Activated CD4-positive, alpha-beta T cell treated with anti-CD3 and anti-CD28 coated beads, Interleukin-2, Interleukin-4, amounts not matched to agents 100 ng/mL and 50 ng/mL, durations not matched to agents 16 hours and 8 hours (primary cell): ENCODE data around the gene GSK3B.
"Not testable (repeated sequence)": the region's sequence is repeated elsewhere in the genome, so short reads cannot be mapped to it uniquely, and the experiment has no call there.

Source experiments
- DNase-seq: peaks from one replicate; pipeline ENCODE4 v3.0.0-alpha.2; 2020; ENCODE audit warnings: low spot score

GSK3B gene

DNA sequence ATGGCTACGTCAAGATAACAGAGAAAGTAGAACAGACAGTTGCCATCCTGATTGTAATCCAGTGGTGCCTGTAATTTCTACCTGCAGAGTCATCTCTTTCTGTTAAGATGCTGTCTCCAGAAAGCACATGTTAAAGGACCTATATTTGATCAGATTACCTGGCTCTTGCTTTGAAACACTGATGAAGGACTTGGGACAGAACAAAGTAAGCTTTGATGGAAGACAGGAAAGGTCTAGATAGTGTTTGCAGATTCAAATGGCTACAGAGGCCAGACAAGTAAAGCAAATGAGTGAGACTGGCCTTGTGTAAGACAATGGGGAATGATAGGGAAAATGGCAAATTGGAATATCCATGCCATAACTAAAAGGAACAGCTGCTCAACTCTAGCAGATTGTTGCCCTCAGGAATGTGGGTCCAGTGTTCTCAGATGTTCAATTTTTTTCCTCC is 1.8 kb upstream of the GSK3B start:
- no peak for DNase-seq

DNA sequence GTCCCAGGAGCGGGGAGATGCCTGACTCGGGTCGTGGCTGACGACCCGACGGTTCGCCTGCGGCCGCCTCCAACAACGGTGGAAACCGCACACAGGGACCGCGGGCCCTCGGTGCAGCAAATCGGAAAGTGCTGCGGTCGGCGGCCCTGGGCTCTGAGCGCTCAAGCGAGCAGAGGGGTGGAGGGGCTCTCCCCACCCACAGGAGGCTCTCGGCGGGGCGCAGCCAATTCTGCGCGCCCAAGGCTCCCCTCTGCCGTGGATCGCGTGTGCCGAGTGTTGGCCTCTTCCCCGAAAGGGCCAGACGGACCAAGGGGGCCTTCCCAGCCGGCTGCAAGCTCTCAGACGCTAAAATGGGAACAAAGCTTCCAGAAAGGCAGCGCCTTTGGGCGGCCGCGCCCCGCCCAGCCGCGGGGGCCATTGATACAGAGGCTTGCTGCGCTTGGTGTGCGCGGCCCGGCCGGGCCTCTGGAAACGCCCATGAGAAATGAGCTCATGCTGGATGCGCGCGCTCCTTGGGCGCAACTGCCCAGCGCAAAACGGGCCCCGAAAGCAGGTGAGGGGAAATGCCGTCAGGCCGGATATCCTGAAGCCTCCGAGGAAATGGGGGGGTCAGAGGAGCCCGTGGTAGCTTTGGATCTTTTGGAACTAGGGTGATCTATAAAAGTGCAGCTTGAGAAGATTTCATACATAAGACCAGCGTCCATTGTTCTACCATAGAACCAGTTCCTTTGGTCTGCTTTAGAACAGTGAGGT is 1.2 kb upstream of the GSK3B start:
- DNase-seq: peak; percentile 93

DNA sequence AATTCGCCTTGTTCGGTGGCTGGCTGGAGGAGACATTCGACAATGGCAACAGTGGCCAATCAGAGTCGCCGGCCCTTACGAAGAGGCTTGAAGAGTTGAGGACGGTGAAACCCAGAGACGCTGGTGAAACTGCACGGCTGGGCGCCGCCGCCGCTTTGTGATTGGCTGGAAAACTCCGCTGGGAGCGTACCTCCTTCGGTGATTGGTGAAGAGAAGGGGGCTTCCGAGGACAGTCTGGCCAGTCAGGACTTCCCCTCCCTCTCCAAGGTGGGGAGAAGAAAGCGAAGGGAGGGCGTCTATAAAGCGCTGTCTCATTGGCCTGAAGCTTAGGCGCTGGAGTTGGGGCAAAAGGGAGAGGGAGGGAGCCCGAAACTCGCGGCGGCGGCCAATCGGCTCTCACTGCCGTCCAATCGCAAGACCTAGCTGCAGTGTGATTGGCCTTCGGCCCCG is 554 bp upstream of the GSK3B start:
- peak; percentile 99 for DNase-seq

DNA sequence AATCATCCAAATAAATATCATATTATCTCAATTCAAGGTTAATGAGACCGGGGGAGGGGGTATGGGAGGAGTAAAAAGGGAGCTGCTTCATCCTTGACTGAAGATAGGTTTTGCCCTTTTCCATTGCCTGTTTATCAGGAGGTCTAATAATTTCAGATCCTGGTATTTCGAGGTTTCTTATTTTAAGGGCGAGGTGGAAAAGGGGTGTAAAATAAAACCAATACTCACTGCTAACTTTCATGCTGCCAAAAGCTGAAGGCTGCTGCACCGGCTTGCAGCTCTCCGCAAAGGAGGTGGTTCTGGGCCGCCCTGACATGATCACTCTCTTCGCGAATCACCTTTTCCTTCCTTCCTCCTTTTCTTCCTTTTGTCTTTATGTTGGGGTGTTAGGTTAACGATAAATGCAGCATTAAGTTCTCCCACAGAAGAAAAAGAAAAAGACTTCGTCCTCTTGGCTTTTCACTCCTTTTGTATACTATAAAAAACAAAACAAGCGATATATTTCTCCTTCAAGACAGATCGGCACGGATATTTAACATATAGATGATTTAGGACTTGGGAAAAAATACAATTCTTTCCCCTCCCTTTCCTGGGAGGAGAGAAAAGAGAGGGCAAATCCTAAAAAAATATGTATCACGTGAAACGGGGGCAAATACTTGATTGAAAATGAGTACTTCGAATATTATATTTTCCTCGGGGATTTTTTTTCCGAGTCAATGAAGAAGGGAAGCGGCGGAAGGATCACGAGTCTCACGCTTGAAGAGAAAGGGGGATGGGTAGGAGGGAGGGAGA is 932 bp downstream of the GSK3B start:
- DNase-seq: peak; percentile 2

DNA sequence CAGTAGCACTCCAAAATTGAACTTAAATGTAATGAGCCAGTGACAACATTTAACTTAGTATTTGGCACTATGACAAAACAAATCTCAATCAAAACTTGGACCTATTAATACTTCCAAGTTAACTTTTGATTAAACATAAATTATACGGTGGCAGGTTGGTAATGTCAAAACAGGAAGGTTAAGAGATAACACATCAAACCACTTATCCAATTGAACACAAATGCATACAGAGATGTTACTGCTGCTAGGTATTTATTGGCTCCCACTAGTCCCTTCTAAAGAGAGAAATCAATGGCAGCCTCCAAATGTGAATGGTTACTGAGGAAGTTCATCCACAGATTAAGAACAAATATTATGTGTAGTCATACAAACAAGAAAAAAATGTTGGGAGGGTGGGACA is 1.8 kb downstream of the GSK3B start:
- peak; percentile 4 for DNase-seq

DNA sequence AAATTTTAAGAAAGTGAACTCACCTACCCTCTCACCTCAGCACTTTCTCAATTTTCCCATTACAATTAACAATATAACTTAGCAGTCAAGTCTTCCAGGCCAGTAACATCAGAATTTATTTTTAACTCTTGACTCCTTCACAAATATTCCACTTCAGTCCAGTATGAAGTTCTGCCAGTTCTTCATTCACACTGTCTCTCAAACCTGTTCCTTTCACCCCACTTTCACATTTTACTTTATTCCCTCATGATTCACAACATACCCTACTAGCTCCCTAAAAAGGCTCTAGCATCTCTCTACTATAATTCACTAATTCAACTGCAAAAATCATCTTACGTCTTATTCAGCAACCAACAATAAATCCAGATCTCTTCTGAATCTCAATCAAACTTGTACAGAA is 3.8 kb downstream of the GSK3B start:
- DNase-seq: no peak

DNA sequence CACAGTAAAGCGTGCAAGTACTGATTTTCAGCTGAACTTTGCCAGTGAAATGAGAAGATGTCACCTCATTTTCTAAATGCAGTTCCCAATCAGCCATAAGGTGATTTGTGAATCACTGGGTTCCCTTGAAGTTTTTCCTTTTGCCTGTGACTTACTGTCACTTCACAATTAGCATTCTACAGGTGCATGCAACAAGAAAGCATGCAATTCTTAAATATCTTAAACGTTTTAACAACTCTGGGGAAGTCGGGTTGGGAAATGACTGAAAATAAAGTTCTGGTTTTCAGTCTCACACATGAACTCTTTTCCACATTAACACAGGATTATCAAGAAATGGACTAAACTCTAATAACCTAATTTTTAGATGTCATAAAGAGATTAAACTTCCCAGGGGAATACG is 5.2 kb downstream of the GSK3B start:
- DNase-seq: no peak

DNA sequence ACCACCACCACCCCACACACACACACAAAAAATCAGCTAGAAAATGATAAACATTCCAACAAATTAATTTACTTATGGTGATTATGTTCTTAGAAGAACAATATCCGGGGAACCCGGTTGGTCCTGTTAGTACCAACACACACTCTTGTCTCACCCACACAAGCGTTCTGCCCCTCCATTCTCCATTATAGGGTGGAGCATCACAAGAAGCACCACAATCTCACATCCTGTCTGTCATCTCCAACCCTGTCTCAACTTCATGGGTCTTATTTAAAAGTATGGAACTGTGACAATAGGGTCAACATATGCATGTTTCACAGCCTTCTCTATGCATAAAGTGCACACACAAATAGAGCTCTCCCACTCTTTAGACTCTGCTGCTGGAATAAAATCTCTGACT is 5.6 kb downstream of the GSK3B start:
- DNase-seq: no peak

DNA sequence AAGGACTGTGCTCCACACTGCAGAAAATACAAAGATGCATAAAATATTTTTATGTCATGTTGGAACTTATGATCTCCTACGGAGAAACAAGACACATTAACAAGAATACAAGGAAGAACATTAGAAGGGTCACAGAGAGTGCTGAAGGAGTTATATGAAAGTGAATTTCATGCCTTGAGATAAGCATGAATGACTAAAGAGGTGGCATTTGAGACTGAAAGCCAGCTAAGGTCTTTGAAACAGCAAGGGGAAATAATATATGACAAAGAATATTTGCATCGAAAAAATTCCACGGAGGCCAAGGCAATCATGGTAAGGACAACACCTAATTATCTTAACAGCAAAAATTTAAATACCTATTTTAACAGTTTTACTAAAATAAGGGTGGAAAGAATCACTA is 12.5 kb downstream of the GSK3B start:
- no peak for DNase-seq

DNA sequence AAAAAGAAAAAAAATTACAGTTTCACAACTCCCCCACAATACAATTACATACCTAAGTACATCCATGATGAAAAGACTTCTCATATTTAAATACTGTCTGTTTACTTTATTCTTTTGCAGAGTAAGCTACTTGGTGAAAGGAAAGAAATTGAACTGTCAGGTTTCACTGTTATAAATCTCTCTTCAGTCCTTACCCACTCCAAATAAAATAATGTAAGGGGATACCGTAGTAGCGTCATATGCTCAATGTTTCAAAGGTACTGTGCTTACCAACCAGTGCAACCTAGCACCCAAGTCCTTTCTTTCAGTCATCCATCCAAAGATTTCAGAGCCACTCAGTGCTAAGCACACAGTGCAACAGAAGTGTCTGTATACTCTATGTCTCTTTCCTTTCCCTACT is 13.4 kb downstream of the GSK3B start:
- DNase-seq: no peak

DNA sequence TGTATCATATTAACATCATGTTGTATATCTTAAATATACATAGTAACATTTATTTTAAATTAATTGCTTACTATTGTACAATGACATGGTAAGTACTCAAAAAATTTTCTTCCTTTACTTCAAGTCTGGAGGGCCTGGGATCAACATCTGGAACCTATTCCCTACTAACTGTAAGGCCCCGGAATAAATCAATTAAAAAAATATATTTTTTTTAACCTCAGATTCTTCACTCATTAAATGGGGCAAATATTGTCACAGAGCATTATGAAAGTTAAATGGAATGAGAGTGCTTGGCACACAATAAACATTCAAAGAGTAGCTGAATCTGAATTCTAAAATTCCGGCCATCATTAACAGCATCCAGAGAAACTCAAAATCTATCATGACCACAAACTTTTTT is 16.5 kb downstream of the GSK3B start:
- no peak for DNase-seq

DNA sequence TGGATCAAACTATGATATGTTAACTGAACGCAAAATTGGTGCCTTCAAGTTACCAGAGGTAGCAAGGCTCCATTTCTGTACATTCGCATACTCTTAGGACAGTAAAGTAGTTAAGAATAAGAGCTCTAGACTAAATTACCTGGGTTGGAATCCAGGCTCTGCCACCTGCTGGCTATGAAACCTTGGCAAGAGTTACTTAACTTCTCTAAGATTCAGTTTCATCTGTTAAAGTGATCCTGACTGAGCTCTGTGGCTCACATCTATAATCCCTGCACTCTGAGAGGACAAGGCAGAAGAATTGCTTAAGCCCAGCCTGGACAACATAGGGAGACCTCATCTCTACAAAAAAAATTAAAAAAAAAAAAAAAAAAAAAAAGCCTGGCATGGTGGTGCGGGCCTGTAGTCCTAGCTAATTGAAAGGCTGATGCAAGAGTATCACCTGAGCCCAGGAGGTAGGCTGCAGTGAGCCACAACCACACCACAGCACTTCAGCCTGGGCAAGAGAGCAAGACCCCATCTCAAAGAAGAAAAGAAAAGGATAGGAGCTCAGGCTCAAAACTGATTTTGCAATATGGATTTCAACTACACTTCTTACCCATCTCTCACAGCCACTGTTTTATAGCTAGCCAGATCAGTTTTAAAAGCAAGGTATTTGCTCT is 21.3 kb downstream of the GSK3B start:
- DNase-seq: no peak

DNA sequence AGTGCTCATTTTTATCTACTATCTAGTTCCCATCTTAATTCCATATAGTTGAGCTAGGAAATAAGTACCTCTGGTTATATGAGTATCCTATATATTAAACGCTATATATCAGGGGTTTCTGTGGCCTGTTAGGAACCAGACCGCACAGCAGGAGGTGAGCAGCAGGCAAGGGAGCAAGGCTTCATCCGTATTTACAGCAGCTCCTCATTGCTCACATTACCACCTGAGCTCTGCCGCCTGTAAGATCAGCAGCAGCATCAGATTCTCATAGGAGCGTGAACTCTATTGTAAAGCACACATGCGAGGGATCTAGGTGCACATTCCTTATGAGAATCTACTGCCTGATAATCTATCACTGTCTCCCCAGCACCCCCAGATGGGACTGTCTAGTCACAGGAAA is 23.0 kb downstream of the GSK3B start:
- DNase-seq: no peak

DNA sequence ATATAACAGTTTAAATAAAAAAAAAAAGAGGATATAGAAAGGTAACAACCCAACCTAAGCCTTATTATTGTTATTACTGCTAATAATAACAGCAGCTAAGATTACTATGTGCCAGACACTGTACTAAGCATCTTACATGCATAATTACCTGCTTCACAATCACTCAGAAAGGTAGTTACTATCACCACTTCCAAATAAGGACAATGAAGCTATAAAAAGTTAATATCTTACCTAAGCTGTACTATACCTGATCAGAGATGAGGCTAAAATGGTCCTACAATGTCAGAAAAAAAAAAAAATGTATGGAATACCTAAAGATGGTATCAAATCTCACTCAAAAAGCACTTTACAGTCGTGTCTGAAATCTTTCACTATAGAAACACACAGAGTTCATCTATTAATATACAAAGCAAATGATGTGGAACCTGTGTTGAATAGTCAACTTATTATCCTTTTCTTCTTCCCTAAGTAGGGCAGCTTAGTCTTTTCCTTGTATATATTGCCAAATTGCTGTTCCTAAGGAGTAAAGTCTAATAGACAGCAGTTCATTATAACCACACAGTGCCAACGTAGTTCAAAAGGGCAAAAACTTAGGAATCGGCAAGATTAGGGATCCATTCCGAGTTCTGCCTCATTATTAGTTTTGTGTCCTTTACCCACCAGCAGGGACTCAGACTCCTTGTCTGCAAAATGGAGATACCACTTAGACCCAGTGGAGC is 23.8 kb downstream of the GSK3B start:
- DNase-seq: no peak

DNA sequence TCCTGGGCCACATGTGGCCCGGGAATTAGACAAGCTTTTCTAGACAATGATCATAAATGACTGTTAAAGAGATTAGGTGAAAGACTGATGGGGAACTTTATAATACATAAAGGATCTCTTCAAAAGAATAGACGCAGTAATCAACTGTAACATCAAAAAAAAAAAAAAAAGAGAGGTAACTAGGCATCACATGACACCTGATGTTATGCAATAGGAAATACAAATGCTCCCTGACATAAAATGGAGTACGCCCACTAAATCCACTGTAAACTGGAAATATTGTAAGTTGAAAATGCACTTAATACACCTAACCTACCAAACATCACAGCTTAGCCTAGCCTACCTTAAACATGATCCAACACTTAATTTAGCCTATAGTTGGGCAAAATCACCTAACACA is 27.2 kb downstream of the GSK3B start:
- DNase-seq: no peak

DNA sequence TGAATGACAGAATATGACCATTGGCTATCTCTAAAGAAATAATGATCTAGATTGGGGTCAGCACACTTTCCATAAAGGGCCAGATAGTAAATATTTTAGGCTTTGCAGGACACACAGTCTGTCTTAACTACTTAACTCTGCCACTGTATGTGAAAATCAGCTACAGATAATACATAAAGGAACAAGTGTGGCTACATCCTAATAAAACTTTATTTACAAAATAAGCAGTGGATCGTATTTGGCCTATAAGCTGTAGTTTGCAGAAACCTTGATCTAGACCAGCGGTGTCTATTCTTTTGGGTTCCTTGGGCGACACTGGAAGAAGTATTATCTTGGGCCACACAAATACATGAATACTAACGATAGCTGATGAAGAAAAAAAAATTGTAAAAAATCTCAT is 27.6 kb downstream of the GSK3B start:
- DNase-seq: no peak

DNA sequence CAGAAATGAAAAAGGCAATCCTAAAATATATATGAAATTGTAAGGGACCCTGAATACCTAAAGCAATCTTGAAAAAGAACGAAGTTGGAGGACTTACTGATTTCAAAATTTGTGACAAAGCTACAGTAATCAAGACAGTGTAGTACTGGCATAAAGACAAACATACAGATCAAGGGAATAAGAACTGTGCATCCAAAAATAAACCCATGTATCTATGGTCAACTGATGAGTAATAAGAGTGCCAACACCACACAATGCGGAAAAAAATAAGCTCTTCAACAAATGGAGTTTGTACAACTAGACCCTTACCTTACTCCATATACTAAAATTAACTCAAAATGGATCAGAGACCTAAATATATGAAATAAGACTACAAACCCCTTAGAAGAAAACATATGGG is 29.6 kb downstream of the GSK3B start:
- no peak for DNase-seq

DNA sequence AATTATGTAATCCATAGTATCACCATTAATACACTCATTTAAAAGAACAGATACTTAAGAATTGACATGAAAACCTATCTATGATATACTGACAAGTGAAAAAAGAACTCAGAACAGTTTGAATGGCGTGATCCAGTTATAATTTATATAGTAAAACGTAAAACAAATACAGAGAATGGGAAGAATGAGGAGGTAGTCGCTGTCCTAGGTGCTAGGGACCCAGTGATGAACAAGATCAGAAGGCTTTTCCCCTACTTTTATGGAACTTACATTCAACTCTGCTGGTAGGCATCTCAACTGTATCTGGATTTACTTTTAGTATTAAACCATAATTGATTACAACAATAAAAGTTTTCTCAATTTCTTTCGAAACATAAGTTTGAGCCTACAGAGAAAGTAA is 31.8 kb downstream of the GSK3B start:
- DNase-seq: no peak

DNA sequence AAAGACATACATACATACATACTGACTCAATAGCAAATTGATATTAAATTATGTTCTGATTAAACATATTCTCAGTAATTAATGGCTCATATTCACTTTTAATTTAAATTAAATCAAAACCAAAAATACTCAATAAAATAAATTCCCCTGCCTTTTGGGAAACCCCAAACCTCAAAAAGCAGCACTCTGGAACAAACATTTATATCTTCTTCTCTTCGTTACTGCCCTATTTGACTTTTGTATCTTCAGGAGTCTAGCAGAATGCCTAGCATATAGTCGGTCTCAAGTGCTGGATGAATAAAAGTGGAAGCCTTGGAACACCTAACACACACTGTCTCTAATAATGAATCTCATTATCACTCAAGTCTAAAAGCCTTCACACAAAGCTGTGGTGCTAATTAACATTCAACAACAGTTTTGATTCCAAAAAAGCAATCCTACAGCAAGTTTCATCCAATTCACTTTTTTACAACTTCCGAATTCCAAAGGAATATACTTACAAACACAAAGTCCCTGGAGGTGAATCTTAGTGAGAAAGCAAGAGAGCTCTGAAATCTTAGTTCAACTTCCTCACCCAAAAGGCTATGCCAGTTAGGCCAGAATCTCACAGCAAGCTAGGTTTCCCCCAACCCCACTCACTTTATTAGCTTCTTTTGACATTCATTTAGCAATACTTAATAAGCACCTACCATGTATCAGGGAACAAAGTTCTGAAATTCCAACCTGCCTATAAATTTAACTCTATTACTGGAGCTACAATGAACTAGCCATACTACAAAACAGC is 35.0 kb downstream of the GSK3B start:
- no peak for DNase-seq

DNA sequence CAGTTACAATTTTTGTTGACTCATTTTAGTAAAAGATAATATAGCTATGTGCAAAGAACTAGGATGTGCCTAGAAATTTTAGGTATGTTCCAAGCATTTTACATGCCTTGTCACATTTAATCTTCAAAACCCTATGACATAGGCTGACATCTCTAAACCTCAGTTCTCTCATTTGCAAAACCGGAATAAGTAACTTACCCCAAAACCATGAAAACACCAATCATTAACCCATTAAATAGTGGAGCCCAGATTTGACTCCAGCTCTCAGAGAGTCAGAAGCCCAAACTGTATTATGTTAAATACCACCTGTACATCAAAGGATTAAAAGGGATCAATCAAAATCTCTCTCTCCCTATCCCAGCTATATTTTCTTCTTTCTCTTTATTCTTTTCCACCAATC is 36.6 kb downstream of the GSK3B start:
- no peak for DNase-seq

DNA sequence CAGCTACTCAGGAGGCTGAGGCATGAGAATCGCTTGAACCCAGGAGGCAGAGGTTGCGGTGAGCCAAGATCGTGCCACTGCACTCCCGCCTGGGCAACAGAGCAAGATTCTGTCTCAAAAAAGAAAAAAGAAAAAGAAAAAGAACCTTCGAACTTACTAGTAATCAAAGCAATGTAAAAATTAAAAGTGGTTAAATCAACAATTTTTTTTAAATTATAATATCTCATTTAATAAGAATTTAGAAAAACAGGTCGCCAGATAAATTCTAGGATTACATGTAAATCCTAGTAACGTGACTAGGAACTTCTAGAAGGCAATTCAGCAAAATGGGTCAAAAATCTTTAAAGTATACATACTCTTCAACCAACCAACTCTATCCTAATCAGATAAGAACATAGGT is 37.2 kb downstream of the GSK3B start:
- DNase-seq: no peak

DNA sequence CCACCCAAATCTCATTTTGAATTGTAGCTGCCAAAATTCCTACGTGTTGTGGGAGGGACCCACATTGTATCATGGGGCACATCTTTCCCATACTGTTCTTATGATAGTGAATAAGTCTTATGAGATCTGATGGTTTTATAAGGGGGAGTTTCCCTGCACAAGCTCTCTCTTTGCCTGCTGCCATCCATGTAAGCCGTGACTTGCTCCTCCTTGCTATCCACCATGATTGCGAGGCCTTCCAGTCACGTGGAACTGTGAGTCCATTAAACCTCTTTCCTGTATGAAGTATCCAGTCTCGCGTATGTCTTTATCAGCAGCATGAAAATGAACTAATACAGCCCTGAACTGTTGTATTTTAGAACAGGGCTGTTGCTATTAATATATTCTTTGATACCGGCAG is 40.6 kb downstream of the GSK3B start:
- not testable (repeated sequence) for DNase-seq
